HG03139 (cell line): Measurements from ENCODE around the gene RGL3.
A peak's percentile ranks its signal among the peaks of the same experiment; 100 is the strongest.
"Not testable (repeated sequence)": the region's sequence is repeated elsewhere in the genome, so short reads cannot be mapped to it uniquely, and the experiment has no call there.

Experiments
- ATAC-seq: cut with Tn5 transposase; IDR thresholded peaks from one replicate; pipeline ENCODE4 v1.9.1; 2021; ENCODE audit not compliant: unreplicated experiment

Gene RGL3

GRCh38 chr19:11363881-11364280 lies 55.2 kb downstream of the RGL3 start:
- ATAC-seq = no peak

- ATAC-seq = no peak
Measured at GRCh38 chr19:11361771-11362731, 57.1 kb downstream of the RGL3 start.

DNA sequence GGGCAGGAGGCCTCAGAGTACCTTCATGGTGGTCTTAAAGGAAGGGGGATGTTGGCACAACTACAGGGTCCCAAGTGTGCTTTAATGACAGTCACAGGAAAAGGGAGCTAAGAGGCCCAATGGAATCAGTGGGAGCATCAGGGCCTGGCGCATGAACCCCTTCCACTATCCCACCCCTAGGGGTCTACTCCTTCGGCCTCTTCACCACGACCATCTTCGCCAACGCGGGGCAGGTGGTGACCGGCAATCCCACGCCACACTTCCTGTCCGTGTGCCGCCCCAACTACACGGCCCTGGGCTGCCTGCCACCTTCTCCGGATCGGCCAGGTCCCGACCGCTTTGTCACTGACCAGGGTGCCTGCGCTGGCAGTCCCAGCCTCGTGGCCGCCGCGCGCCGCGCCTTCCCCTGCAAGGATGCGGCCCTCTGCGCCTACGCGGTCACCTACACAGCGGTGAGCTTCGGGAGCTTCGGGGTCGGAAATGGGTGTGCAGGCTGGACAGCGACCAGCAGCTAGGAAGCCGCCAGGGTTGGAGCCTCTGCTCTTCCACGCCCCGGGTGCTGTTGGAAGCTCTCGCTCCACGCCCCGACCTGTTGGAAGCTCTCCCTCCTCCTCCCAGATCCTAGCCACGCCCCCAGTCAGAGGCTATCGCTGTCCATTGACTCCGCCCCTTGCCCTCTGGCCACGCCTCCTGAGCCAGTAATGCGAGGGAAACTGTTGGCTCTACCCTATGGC lies 57.9 kb downstream of the RGL3 start:
- ATAC-seq = no peak

GRCh38 chr19:11359421-11359820 lies 59.7 kb downstream of the RGL3 start:
- no peak for ATAC-seq

DNA sequence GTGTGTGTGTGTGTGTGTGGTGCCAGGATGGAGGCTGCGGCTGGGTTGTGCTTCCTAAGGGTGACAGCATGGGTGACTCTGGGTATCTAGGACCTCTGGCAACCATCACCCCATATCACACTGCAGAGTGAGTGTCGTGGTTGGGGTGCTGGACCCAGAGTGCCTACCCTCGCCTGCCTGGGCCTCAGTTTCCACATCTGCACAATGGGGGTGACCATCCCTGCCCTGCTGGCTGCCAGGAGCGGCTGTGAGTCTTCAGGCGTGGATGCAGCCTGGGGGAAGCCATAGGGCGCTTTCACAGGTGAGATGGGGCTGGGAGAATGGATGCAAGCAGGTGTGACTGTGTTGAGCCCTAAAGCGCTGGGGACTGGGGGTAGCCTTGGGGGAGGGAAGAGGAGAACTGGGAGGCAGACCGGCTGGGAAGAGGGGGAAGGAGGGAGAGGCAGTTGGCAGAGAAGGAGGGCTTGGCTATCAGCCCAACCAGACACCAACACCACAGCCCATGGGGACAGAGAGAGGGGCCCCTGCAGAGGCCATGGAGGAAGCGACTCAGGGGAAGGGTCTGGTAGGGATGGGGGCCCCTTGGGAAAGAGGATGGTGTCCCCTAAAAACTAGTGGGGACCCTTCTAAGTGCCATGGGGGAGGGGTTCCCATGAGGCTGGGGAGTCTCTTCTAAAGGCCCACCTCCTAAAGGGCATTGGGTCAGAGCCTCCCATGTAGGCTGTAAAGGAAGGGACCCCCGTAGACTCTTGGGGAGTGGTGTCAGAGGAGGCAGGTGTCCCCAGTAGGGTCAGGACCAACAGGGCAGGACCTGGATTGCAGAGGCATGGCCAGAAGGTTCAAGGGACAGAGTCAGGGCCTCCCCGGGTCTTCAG lies 62.2 kb downstream of the RGL3 start:
- ATAC-seq = no peak

- no peak for ATAC-seq
Measured at GRCh38 chr19:11356074-11356397, 63.1 kb downstream of the RGL3 start.

DNA sequence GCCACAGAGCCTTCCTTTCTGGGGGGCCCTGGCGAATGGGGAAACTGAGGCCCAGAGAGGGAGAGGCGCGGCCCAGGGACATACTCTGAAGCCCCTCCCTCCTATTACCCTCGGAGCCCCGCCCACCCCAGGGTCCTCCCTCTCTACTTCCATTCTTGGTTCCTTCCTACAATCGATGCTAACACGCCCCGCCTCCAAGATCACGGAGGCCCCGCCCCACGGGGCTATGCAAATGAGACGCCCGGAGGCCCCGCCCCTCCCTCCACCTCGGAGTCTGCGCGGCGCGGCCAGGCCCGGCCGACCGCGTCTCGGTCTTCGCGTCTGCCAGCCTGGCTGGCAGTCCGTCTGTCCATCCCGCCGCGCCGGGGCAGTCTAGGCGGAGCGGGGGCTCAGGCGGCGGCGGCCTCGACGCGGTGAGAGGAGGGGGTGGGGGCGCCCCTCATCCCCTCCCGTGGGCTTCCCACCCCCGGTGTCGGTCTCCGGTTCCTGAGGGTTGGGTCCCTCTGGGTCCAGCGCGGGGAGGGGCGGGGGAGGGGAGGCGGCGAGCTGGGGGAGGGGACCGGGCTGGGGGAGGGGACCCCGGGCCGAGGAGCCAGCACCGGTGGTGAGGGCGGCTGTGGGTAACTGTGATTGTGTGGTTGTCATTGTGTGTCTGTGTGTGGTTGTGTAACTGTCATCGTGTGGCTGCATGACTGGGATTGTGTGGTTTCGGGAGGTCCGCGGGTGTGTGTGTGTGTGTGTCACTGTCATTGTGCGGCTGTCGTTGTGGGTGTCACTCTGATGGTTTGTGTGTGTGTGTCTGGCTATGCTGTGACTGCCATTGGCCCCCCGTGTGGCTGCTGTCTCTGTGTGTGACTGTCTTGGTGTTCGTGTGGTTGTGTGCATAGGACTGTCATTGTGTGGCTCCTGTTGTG lies 63.7 kb downstream of the RGL3 start, which contains the start of gene PLPPR2:
PLPPR2 (plus strand) TSS at position 273 of the 914 bp plus-strand sequence. CDS start 2,242 bp downstream, outside the sequence.
- no peak for ATAC-seq

DNA sequence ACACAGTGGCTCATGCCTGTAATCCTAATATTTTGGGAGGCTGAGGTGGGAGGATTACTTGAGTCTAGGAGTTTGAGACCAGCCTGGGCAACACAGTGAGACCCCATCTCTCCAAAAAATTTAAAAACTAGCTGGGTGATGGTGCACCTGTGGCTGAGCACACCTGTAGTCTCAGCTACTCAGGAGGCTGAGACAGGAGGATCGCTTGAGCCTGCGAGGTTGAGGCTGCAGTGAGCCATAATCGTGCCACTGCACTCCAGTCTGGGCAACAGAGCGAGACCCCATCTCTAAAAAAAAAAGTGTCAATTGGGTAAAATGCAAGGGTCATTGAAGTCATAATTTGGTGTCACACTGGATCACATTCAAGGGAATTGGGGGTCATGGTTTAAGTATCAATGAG lies 65.0 kb downstream of the RGL3 start:
- ATAC-seq = not testable (repeated sequence)

- no peak for ATAC-seq
Measured at GRCh38 chr19:11349171-11349570, 69.9 kb downstream of the RGL3 start.

GRCh38 chr19:11347546-11348039 lies 71.5 kb downstream of the RGL3 start:
- no peak for ATAC-seq

DNA sequence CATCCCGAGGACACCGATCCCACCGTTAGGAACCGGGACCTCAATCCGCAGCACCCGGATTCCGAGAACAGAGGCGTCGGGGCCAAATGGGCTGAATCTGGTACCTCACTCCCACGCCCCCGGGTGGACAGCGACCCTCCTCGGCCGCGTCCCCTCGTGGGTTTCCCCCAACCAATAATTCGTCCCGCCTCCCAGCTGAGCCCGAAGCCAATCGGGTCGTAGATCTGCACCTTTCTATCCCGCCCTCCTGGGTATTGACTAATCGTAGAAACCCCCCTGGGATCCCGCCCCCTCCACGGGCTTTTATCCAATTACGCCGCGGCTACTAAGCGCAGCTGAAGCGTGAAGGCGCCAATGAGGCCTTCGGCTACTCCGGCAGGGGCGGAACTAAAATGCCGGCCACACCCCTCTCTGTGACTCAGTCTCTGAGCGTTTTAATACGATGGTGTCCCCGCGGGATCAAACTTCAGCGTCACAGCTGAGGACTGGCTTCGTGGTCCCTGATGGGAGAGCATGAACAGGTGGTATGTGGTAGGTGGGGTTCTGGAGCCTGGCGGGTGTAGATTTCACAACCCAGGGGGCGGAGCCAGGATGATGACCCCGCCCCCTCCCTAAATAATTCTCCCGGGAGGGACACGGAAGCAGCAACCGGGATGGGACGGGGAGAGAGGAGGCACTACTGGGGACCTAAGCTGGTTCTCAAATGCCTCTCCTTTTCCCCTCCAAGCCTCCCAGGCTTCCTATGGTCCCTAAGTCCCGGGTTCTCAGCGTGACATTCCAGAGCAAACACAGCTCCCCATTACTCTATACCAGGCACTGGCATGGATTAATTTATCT lies 72.8 kb downstream of the RGL3 start, which contains the start of the genes CCDC159 and TMEM205:
CCDC159 (plus strand) TSS at position 416 of the 837 bp plus-strand sequence; CDS start at position 504, 88 bp downstream.
TMEM205 (minus strand) TSS at position 165 of the 837 bp plus-strand sequence. CDS start 649 bp downstream, outside the sequence.
- peak; percentile 76 for ATAC-seq

- no peak for ATAC-seq
Measured at GRCh38 chr19:11345122-11345803, 73.9 kb downstream of the RGL3 start.
